OCI-LY1 (cell line): Measurements from ENCODE around the gene UHMK1.

ENCODE experiments used
- H2AFZ ChIP-seq: fragments of 200-600 bp; sonication (generic), shearing (Covaris generic); 2 replicates; pipeline ENCODE4 v1.6.0; 2014; ENCODE audit warnings: antibody characterized with exemption, mild to moderate bottlenecking, low read length
- H3F3A ChIP-seq: fragments of 200-600 bp; sonication (generic), shearing (Covaris generic); 2 replicates; pipeline ENCODE4 v1.6.0; 2014; ENCODE audit warnings: mild to moderate bottlenecking, antibody characterized with exemption, low read length, moderate library complexity; ENCODE audit not compliant: insufficient read depth
- H3K27ac ChIP-seq: fragments of 200-600 bp; sonication (generic); 2 replicates; pipeline ENCODE4 v1.5.1; 2014; ENCODE audit warnings: low read length, mixed run types, mild to moderate bottlenecking, low read depth; ENCODE audit not compliant: poor library complexity, severe bottlenecking
- H3K27me3 ChIP-seq: fragments of 200-600 bp; sonication (generic); 2 replicates; pipeline ENCODE4 v1.6.0; 2014; ENCODE audit warnings: antibody characterized with exemption, mild to moderate bottlenecking, low read length, moderate library complexity; ENCODE audit not compliant: insufficient read depth
- H3K36me3 ChIP-seq: fragments of 200-600 bp; sonication (generic); 2 replicates; pipeline ENCODE4 v1.6.1; 2014; ENCODE audit warnings: mild to moderate bottlenecking, antibody characterized with exemption, low read length, moderate library complexity, mixed read lengths; ENCODE audit not compliant: insufficient read depth
- H3K4me1 ChIP-seq: fragments of 200-600 bp; sonication (generic); 2 replicates; pipeline ENCODE4 v1.5.1; 2014; ENCODE audit warnings: mild to moderate bottlenecking, low read length, moderate library complexity; ENCODE audit not compliant: insufficient read depth, severe bottlenecking
- H3K4me2 ChIP-seq: fragments of 200-600 bp; sonication (generic), shearing (Covaris generic); 2 replicates; pipeline ENCODE4 v1.6.1; 2014; ENCODE audit warnings: low read length
- H3K4me3 ChIP-seq: fragments of 200-600 bp; sonication (generic); 2 replicates; pipeline ENCODE4 v1.5.1; 2014; ENCODE audit warnings: low read length, low read depth, mild to moderate bottlenecking, mixed read lengths; ENCODE audit not compliant: poor library complexity, severe bottlenecking
- H3K79me2 ChIP-seq: fragments of 200-600 bp; shearing (Covaris generic); 2 replicates; pipeline ENCODE4 v1.6.1; 2016; ENCODE audit warnings: mixed run types, low read length, mixed read lengths; ENCODE audit not compliant: insufficient read depth
- H3K9ac ChIP-seq: fragments of 200-600 bp; sonication (generic), shearing (Covaris generic); 2 replicates; pipeline ENCODE4 v1.6.1; 2014; ENCODE audit warnings: mild to moderate bottlenecking, low read length, mixed read lengths
- H3K9me2 ChIP-seq: fragments of 200-600 bp; sonication (generic), shearing (Covaris generic); 2 replicates; pipeline ENCODE4 v1.6.1; 2014; ENCODE audit warnings: low read depth, mild to moderate bottlenecking, low read length, mixed read lengths
- H3K9me3 ChIP-seq: fragments of 200-600 bp; shearing (Covaris generic); 2 replicates; pipeline ENCODE4 v1.6.1; 2014; ENCODE audit warnings: low read length, mixed read lengths
- H4K20me1 ChIP-seq: fragments of 200-600 bp; sonication (generic), shearing (Covaris generic); 2 replicates; pipeline ENCODE4 v1.6.0; 2016; ENCODE audit warnings: mild to moderate bottlenecking, low read length; ENCODE audit not compliant: insufficient read depth
- CTCF ChIP-seq: fragments of 200-600 bp; sonication (generic), shearing (Covaris generic); IDR thresholded peaks from 2 replicates; pipeline ENCODE4 v1.5.1; 2017; ENCODE audit warnings: mild to moderate bottlenecking, antibody characterized with exemption, low read length, moderate library complexity, mixed read lengths
- EZH2 ChIP-seq: fragments of 200-600 bp; sonication (generic), shearing (Covaris generic); IDR thresholded peaks from 2 replicates; pipeline ENCODE4 v1.8.0; 2017; ENCODE audit warnings: borderline replicate concordance, mixed run types, mild to moderate bottlenecking, antibody characterized with exemption, low read length, moderate library complexity, mixed read lengths

The UHMK1 gene

GRCh38 chr1:162538815-162539431 lies 41.3 kb downstream of the UHMK1 start:
- Histone ChIP-seq H3K4me3 (no peak overlapping the region), H3K79me2 (no peaks in the 10 kb centered on the region), H3F3A (no peaks in the 10 kb centered on the region), H3K4me2 (no peak overlapping the region), H2AFZ (no peak overlapping the region), H3K27ac (no peak overlapping the region), H3K9me3 (0 out of 2 replicates have a peak, but pooled peaks cover 4% of the 10 kb centered on the region), H3K36me3 (no peaks in the 10 kb centered on the region), H3K4me1 (no peaks in the 10 kb centered on the region), H3K9ac (no peak overlapping the region), H3K27me3 (no peaks in the 10 kb centered on the region), H3K9me2 (no peaks in the 10 kb centered on the region), H4K20me1 (no peaks in the 10 kb centered on the region)
- TF ChIP-seq CTCF (no peak), EZH2 (no peak)

GRCh38 chr1:162541619-162542141 lies 44.1 kb downstream of the UHMK1 start:
- TF ChIP-seq CTCF (no peak), EZH2 (no peak)
- no peaks in the 10 kb centered on the region for H3K4me1 ChIP-seq
- no peaks in the 10 kb centered on the region for H3K79me2 ChIP-seq
- 0 out of 2 replicates have a peak, but pooled peaks cover 4% of the 10 kb centered on the region for H3K9me3 ChIP-seq
- no peak overlapping the region for H2AFZ ChIP-seq
- no peaks in the 10 kb centered on the region for H3K36me3 ChIP-seq
- no peak overlapping the region for H3K27ac ChIP-seq
- H4K20me1 ChIP-seq, result no peaks in the 10 kb centered on the region
- H3K4me3 ChIP-seq, result no peak overlapping the region
- H3F3A ChIP-seq, result no peaks in the 10 kb centered on the region
- H3K9ac ChIP-seq, result no peak overlapping the region
- no peak overlapping the region for H3K4me2 ChIP-seq
- H3K27me3 ChIP-seq, result no peaks in the 10 kb centered on the region
- no peaks in the 10 kb centered on the region for H3K9me2 ChIP-seq

GRCh38 chr1:162543228-162543627 lies 45.6 kb downstream of the UHMK1 start:
- Histone ChIP-seq H3K4me3 (no peak overlapping the region), H3K27ac (no peak overlapping the region)

More at GRCh38 chr1:162543228-162543627, 45.6 kb downstream of the UHMK1 start:
- Histone ChIP-seq H3K36me3 (no peaks in the 10 kb centered on the region), H3K9me3 (0 out of 2 replicates have a peak, but pooled peaks cover 4% of the 10 kb centered on the region), H3F3A (no peaks in the 10 kb centered on the region), H3K79me2 (no peaks in the 10 kb centered on the region), H4K20me1 (no peaks in the 10 kb centered on the region), H3K9ac (no peak overlapping the region), H3K4me1 (no peaks in the 10 kb centered on the region), H3K27me3 (no peaks in the 10 kb centered on the region), H3K4me2 (no peak overlapping the region), H2AFZ (no peak overlapping the region), H3K9me2 (no peaks in the 10 kb centered on the region)
- no peak for TF ChIP-seq EZH2
- TF ChIP-seq CTCF, result no peak
